ENCODE results near the gene EEF1AKMT1. TPM values are rescaled to one million over a fixed set of nuclear protein-coding genes. Genes with fewer than 3 reads are reported as not detected.

The EEF1AKMT1 gene
- polyA plus RNA-seq, 1 donor from 2014 or later = 8.2 TPM

- no peaks in the 10 kb centered on the region for H3K36me3 ChIP-seq (ENCODE audit: insufficient read depth, low read length)
- H3K9me3 ChIP-seq (ENCODE audit: low read length) = no peaks in the 10 kb centered on the region
- peaks cover 8% of the 10 kb centered on the region for H3K27me3 ChIP-seq (ENCODE audit: insufficient read depth, low read depth, low read length)
Observed at GRCh38 chr13:20718958-20719566, 54.7 kb downstream of the EEF1AKMT1 start.

More at GRCh38 chr13:20718958-20719566, 54.7 kb downstream of the EEF1AKMT1 start:
- no peak overlapping the region for H3K9ac ChIP-seq (ENCODE audit: low read length)
- no peaks in the 10 kb centered on the region for H3K9me2 ChIP-seq (ENCODE audit: insufficient read depth, low read length)
- no peaks in the 10 kb centered on the region for H3K79me2 ChIP-seq (replicated peaks; ENCODE audit: insufficient read depth, low read length)
- H3F3A ChIP-seq (ENCODE audit: insufficient read depth, low read length, poor library complexity, severe bottlenecking) = no peaks in the 10 kb centered on the region
- no peak for TF ChIP-seq REST (IDR thresholded peaks at IDR 0.05; ENCODE audit: borderline replicate concordance)
- TF ChIP-seq TAF1 (IDR thresholded peaks at IDR 0.05; ENCODE audit: low read depth) = no peak
- no peak for TF ChIP-seq EZH2 (IDR thresholded peaks at IDR 0.05; ENCODE audit: borderline replicate concordance, insufficient read depth, low read length, poor library complexity, severe bottlenecking)
- TF ChIP-seq POLR2AphosphoS5 (IDR thresholded peaks at IDR 0.05) = no peak
- TF ChIP-seq CTCF (IDR thresholded peaks at IDR 0.05; ENCODE audit: poor library complexity, severe bottlenecking) = no peak
- no peak overlapping the region for H3K4me3 ChIP-seq (ENCODE audit: low read length)
- H3K4me2 ChIP-seq (ENCODE audit: low read length) = no peak overlapping the region
- H2AFZ ChIP-seq (ENCODE audit: low read depth, low read length) = no peak overlapping the region
- no peak overlapping the region for H3K27ac ChIP-seq (ENCODE audit: low read length)
- H4K20me1 ChIP-seq (ENCODE audit: insufficient read depth) = no peaks in the 10 kb centered on the region
